Stimulated activated CD4-positive, alpha-beta T cell treated with anti-CD3 and anti-CD28 coated beads, Interleukin-12 subunit alpha, Interleukin-12 subunit beta, amount 100 ng/mL, for 4 hours (primary cell): ENCODE results near the gene EDN3.

Experiments
- DNase-seq: peaks from one replicate; pipeline ENCODE4 v3.0.0-alpha.2; 2020

Gene EDN3

GRCh38 chr20:59300333-59301081 is at the start of gene EDN3:
Gene EDN3, plus strand, starts transcription at chr20:59300611. Its CDS starts 202 bp downstream, at chr20:59300813.
- no peak for DNase-seq

- no peak for DNase-seq
Observed at GRCh38 chr20:59253325-59253724, 47.1 kb upstream of the EDN3 start.

GRCh38 chr20:59253779-59254319 is 46.6 kb upstream of the EDN3 start:
- DNase-seq = no peak

- no peak for DNase-seq
Observed at GRCh38 chr20:59255256-59255655, 45.2 kb upstream of the EDN3 start.

- no peak for DNase-seq
Observed at GRCh38 chr20:59258221-59258621, 42.2 kb upstream of the EDN3 start.

- no peak for DNase-seq
Observed at GRCh38 chr20:59259946-59260345, 40.5 kb upstream of the EDN3 start.

GRCh38 chr20:59265298-59265697 is 35.1 kb upstream of the EDN3 start:
- no peak for DNase-seq

- DNase-seq = no peak
Observed at GRCh38 chr20:59268870-59269269, 31.5 kb upstream of the EDN3 start.

- no peak for DNase-seq
Observed at GRCh38 chr20:59269411-59270025, 30.9 kb upstream of the EDN3 start.

GRCh38 chr20:59270380-59270779 is 30.0 kb upstream of the EDN3 start:
- DNase-seq = no peak

- DNase-seq = no peak
Observed at GRCh38 chr20:59273739-59274357, 26.6 kb upstream of the EDN3 start.

GRCh38 chr20:59276938-59277337 is 23.5 kb upstream of the EDN3 start:
- no peak for DNase-seq

- no peak for DNase-seq
Observed at GRCh38 chr20:59284470-59284869, 15.9 kb upstream of the EDN3 start.

GRCh38 chr20:59289994-59290393 is 10.4 kb upstream of the EDN3 start:
- DNase-seq = no peak

- no peak for DNase-seq
Observed at GRCh38 chr20:59291740-59292383, 8.5 kb upstream of the EDN3 start.

- DNase-seq = no peak
Observed at GRCh38 chr20:59295531-59295930, 4.9 kb upstream of the EDN3 start.

GRCh38 chr20:59297686-59298085 is 2.7 kb upstream of the EDN3 start:
- DNase-seq = no peak

- DNase-seq = no peak
Observed at GRCh38 chr20:59299945-59300332, 472 bp upstream of the EDN3 start.

- no peak for DNase-seq
Observed at GRCh38 chr20:59301343-59302007, 1.1 kb downstream of the EDN3 start.

- DNase-seq = no peak
Observed at GRCh38 chr20:59305908-59306655, 5.7 kb downstream of the EDN3 start.

GRCh38 chr20:59307270-59307669 is 6.9 kb downstream of the EDN3 start:
- no peak for DNase-seq
